Renal cortex interstitium (tissue), 11 donors: ENCODE measurements around the gene CDC42BPG. TPM values are rescaled to one million over a fixed set of nuclear protein-coding genes. Genes with fewer than 3 reads are reported as not detected.
"Not testable (repeated sequence)": the region's sequence is repeated elsewhere in the genome, so short reads cannot be mapped to it uniquely, and the experiment has no call there.

Experiments
- DNase-seq, 11 donors: peaks; one replicate each; pipeline ENCODE4 v3.0.0-alpha.2; 2013; ENCODE audit warnings: low read depth in 9 of 11, low spot score in 4 of 11; ENCODE audit errors: extremely low read depth in 1 of 11
- polyA plus RNA-seq, 3 donors: library from polyadenylated mRNA; unstranded; fragments of 120-200 nt; gene quantifications; one replicate each; pipeline ENCODE4 v1.2.1, GENCODE V29; 2013; ENCODE audit not compliant: insufficient read length in 3 of 3

CDC42BPG gene
- polyA plus RNA-seq, 3 donors, result 4.0 to 6.3 (median 5.8) TPM

DNA sequence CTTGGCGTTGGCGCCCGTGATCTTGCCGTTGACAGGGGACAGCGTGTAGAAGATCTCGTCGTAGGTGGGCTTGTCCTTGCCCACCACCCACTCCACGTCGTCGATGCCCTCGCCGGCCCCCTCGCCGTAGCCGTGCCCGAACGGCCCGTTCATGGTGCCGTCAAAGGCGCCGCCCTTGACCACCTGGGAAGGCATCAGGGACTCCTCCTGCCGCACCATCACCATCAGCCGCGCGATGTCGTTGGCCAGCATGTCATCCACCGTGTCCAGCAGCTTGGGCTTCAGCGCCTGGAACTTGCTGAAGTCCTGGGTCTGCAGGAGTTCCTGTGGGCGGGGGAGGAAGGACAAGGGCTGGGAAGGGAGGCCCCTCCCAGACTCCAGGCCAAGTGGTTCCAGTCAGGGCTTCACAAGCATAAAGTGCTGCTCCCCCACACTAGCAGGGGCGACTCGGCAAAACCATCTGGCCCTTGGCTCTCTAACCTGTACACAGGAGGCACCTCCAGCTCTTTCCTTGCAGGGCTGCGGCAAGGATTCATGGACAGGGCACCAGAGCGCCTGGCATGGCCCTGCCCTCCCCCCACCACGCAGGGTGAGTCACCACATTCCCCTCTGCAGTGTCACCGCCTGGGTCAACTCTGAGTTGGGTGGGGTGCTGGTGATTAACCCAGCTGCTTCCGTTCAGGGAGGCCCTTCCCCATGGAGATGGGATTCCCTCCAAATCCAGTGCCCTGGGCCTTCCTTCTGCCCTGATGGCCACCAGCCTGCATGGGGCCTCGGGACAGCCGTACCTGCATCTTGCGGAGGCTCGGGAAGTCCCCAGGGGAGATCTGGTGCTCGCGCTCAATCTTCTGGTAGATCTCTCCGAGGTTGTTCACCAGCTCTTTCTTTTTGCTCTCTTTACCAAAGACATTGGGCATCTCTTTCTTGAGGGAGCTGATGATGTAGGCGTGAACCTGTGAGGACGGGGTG is 10.4 kb upstream of the CDC42BPG start:
- DNase-seq, result no peak

DNA sequence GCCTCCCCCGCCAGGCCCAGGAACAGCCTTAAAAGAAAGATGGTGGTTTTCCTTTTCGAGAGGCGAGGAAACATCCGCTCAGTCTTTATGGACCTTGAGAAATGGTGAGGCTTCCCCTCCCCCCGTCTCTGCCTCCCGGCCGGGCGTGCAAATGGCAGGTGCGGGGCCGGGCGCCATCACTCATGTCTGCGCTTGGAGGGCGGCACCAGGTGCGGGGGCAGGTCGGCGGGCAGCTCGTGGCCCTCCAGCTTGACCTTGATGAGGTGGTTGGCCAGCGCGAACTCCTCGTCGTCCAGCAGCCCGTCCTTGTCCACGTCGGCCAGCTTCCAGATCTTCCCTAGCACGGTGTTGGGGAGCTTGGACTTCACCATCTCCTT is 9.7 kb upstream of the CDC42BPG start:
- no peak for DNase-seq

DNA sequence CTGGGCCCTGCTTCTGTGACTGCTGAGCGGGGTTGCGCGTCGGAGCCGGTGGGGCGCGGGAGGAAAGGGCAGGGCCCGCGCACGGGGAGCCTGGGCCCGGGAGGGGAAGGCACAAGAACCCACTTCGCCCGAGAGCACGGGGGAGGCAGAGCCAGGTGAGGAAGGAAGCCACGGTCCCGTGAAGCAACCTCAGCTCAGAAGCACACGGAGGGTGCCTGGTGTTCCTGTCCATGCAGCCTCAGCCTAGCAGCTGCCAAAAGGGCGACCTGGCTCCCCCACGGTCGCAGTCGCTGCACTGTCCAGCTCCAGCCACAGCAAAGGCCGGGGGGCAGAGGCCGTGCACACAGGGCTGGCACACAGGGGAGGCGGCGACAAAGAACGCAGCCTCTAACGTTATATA is 9.3 kb upstream of the CDC42BPG start:
- DNase-seq, result no peak

- no peak for DNase-seq
Measured at GRCh38 chr11:64852804-64853509, 8.5 kb upstream of the CDC42BPG start.

DNA sequence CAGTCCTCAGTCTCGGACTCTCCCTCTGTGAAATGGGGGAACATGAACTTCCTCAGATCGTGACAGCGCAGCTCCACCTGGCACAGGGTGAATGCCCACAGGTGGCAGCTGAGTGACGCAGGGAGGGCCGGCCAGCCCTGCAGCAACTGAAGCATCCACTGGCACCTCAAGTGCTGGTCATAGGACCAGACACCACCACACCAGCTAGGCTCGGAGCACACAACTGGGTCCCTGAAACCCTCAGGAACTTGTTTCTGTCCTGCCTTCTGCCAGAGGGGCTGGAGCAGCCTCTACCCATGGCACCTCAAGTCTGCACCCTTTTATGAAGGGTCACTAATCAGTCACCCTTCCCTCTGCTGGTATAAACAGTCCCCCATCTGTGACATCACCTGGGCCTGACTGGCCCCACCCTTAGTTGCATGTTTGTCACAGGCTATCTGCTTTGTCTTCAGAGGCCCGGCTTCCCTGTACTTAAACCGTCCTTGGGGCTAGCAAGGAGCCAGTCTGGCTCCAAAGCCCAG is 7.4 kb upstream of the CDC42BPG start:
- DNase-seq, result no peak

DNA sequence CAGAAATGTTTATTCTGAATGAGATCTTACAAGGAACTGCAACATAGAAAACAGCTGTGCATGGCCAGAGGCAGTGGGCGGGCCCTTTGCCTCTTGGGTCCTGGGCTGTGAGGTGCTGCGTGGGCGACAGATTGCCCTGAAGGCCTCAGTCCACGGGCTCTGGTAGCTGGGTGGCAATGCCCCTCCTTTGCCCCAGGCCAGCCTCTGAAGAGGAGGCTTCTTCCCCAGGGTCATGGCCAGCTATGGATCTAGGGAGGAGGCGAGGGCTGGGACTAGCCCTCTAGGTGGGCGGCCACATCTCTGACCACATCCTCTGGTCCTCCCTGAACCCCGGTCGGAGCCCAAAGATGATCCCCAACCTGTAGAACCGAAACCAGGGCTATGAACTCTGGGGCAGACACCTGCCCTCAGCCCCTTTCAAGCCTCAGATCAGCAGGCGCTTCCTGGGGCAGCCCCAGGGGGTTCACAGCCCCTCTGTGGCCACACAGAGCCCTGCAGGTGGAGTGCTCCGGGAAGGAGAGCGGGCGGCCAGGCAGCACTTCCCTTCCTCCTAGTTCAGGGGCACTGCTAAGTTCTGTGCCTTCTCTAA is 6.6 kb upstream of the CDC42BPG start:
- no peak for DNase-seq

GRCh38 chr11:64849598-64850356 is 5.3 kb upstream of the CDC42BPG start:
- DNase-seq, result no peak

DNA sequence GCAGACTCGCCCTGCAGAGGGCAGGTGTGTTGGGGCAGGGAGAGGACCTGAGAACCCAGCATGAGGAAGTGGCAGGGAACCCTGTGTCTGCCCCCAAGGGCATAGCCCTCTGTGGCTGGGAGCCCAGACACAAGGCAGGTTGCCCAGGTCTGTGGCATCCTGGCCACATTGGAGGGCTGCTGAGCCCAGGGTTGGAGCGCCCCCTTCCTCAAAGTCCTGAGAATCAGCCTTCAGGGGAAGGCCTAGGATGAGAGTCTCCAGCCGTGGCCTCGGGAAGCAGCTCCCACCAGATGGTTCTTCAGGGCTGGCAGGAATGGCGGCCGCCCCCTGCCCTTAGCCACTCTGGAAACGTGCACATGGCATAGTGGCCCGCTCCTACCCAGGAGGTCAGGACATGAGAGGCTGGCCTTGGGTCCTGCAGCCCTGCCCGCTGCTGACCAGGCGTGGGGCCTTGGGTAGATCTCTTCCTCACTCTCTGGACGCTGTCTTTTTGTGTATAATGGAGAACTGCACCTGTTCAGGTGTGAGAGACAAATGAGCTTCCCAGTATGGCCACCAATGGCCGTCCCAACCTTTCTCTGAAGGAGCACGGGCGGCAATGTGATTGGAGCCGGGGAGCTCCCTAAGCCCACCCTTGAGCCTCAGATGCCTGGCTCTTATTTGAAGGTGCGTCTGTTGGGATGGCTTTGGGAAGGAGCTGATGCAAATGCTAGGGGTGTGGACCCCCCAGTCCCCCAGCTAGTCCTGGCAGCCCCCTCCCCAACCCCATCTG is 4.6 kb upstream of the CDC42BPG start:
- no peak for DNase-seq

DNA sequence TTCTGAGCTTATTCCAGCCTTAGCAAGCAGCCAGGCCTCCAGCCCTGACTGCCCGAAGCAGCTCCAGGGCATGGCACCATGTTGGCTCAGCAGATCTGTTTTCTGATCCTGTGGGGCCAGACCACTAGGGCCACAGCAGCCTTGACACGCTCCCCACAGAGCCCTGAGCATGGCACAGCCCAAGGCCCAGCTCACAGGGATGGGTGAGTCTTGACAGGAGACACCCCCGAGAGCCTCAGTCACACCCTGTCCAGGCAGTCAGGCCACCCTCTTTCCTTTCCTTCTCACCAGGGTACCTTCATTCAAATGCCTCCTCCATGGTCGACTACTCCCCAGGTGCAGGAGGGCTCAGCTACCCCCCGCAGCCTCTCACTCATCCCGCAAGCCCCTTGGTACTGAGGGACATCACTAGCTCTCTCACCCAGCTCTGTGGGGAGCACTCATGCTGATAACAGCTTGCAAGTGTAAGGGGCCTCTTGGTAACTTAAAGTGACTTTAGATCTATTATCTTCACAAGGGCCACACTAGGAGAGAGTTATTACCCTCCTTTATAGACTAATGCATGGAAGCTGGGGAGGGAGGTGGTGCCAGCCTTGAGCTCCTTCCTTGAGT is 3.9 kb upstream of the CDC42BPG start:
- DNase-seq, result no peak

DNA sequence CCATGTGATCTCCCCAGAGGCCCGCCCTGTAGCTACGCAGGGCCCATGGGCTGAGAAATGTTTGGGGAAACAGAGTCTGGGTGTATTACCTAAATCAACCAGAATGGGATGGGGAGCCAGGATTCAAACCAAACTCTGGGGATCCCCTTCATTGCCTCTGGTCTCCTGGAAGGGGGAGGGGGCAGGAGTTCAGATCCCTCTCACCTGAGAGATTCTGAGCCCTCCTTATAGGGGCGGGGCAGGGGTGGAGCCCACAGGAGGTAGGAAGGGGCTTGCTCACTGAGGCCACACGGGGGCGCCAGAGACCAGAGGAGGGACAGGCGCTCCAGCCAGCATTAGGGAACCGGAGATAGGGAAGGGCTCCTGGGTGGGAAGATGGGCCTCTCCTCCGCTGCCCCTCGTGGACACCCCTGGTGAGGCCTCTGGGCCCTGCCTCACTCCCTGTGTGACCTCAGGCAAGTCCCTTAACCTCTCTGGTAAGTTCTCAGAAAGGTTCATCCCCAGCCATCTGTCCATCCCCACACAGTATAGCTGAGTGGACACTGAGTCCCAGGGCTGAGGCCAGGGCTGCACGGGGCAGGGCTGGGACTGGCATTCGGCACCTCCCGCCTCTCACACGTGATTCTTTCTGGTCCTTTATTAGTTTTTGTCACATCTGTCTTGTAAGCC is 2.7 kb upstream of the CDC42BPG start:
- DNase-seq, result peak; percentile 61 to 93 (median 83)

DNA sequence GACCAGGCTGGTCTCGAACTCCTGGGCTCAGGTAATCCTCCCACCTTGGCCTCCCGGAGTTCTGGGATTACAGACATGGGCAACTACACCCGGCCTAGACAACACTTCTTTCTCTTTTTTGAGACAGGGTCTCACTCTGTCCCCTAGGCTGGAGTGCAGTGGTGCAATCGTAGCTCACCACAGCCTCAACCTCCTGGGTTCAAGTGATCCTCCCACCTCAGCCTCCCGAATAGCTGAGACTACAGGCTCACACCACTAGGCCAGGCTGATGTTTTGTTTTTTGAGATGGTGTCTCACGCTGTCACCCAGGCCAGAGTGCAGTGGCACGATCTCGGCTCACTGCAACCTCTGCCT is 1.3 kb upstream of the CDC42BPG start:
- not testable (repeated sequence) for DNase-seq

GRCh38 chr11:64845129-64845775 is 799 bp upstream of the CDC42BPG start:
- no peak for DNase-seq

DNA sequence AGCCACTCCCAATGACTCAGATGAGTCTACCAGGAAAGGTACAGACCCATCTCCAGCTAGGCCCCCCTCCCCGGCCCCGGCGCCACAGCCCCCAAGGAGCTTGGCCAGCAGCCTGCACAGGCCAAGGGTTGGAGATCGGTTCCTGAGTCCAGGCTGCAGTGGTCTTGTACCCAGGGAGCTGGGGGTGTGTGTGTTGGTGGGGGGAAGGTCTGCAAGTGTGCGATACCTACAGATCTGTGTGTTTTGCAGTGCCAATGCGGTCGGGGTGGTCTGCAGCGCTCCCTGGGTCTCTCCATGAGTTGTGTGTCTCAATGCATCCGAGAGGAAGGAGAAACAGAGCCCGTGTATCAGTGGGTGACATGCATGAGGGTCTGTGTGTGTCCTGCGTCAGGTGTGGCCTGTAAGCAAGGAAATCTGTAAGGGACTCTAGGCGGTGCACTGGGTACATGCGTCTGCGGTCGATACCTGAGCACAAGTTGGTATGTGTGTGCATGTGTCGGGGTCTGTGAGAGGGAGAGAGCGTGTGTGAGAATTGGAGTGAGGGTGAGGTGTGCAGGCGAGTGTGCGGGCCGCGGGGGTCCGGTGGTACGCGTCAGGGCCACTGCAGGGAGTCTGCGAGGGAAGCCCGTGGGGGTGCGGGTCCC is 645 bp downstream of the CDC42BPG start:
- no peak for DNase-seq

DNA sequence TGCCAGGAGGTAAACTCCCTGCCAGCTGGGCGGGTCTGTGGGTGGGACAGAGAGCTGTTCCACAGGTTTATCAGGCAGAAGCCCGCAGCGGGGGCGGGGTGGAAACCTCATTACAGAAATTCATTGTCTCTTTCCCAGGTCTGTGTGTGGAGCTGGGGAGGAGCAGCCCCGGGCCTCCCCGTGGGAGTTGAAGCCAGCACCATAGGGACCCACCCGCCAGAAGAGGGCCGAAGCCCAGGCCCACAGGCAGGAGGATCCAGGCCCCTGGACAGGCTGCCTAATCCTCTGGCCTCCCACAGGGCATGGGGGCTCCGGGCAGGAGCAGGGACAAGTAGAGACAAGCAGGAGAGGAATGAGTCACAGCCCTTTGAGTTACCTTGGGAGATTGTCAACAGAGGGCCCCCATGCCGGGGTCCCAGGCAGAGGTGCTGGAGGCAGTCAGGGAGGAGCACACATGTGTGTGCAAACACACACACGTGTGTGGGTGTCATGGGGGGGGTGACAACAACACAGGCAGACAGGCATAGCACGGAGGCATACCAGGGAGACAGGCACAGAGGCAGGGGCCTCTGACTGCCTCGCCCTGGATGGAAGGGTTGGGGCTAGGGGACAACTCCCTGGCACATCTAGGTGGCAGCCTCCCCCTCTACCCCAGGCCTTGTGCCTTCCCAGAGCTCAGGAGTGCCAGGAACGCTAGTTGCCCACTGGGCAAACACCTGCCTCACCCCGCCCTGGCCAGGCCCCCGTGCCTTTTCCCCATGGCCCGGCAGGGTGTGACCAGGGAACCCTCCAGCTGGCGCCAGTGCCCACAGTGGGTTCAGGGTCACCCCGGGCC is 1.4 kb downstream of the CDC42BPG start:
- DNase-seq, result no peak

GRCh38 chr11:64842366-64842759 is 2.1 kb downstream of the CDC42BPG start:
- no peak for DNase-seq
